Urothelium cell line (cell line): Measurements from ENCODE around the gene SLC38A10.
A peak's percentile ranks its signal among the peaks of the same experiment; 100 is the strongest.
"Not testable (repeated sequence)": the region's sequence is repeated elsewhere in the genome, so short reads cannot be mapped to it uniquely, and the experiment has no call there.

Source experiments
- DNase-seq: peaks from one replicate; pipeline ENCODE4 v3.0.0; 2011; ENCODE audit warnings: low spot score, mixed read lengths
- FAIRE-seq: peaks from 2 replicates; lab custom pipeline; 2011; peaks lifted over from hg19 to GRCh38; lab: Jason Lieb, UNC

Gene SLC38A10

DNA sequence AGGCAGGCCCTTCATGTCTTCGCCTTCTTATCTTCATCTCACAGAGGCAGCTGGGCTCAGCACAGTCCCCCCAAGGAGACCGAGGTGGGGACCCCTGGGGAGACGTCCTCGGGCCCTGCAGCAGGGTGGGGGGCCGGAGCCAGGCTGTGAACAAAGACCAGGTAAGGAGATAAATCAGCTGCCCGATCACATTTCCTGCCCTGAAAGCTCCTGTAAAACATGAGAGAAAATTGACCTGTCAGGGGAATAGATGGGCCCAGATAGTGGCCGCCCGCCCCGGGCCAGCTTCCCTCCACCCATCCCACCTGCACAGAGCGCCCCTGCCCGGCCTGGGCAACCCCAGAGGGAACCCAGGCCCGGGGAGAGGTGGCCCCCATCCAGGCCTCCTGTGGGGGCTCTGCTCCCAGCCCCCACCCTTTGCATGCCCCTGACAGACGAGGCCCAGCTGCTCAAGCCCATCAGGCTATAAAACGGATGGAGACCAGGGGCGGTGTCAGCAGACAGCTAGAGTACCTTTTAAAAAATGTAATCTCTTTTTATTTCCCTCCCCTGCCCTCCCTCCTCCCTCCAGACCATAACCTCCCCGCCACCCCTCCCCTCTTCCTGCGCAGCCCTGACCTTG is 18.8 kb upstream of the SLC38A10 start:
- FAIRE-seq, result no peak
- no peak for DNase-seq

DNA sequence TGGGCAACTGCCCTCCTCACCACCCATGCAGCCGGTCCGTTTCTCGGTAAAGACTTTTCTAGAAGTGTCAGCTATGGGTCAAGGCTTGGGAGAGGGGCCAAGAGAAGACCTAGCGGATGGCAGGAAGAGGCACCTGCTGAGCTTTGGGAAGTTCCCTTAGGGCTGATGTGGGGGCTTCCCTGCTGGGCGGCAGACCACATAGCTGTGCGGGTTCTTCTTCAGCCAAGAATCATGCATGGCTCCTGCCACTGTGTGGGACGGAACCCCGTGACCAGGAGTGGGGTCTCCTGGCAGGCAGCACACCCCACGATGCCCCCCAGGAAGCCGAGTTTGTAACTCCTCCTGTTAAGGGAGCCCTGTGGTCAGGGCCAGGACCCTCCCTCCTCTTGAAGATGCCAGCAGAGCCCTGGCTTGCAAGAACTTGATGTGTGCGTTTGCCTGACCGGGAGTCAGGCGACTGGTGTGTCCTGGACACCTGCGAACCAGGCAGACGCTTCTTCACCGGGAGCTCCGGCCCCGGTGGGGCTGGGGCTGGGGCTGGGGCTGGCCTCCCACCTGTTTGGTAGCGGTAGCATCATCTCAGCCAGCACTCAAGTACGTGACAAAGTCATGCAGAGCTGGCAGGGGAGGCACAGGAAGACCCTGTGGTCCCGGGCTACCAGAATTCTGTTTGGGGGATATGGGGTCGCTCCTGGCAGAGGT is 17.7 kb upstream of the SLC38A10 start:
- no peak for FAIRE-seq

DNA sequence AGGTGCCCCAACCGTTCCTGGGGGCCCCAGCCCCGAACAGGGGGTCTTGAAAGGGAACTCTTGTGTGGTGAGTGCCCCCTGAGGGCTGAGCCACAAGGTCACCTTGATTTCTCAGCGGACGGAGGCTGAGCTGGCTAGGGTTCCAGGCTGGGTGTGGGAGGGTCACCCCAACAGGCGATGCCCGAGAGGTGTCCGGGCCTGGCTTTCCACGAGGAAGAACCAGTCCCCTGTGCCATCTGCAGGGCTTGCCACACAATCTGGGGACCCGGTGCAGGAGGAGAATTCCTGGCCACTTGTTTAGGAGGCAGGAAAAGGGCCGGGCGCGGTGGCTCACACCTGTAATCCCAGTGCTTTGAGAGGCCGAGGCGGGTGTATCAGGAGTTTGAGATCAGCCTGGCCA is 16.8 kb upstream of the SLC38A10 start:
- peak; percentile 27 for FAIRE-seq

More for the DNA sequence above, 17.7 kb upstream of the SLC38A10 start:
- no peak for DNase-seq

DNA sequence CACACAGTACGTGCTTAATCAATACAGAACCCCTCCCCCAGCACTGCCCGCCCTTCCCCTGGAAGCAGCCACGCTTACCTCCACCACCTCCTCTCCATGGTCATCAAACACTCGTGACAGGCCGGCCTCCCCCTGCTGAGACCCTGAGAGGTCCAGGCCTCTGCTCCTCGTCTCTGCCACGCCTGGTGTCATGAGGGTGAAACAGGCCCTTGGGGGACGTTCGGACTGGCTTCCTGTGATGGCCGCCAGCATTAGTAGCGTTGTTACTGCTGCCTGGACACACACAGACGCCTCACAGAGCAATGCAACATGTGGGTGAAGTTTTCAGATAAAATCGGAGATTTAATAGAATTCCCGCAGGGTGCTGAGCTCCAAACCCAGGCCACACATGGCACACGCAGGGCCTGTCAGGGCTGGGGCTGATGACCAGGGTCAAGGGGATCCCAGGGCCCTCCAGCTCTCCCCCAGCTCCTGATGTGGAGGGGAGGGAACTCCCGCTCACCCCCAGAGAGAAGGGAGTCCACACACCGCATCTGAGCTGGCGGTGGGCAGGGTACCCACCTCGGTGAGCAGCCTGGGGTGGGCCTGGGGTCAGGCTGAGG is 15.9 kb upstream of the SLC38A10 start:
- no peak for FAIRE-seq

More for the DNA sequence above, 16.8 kb upstream of the SLC38A10 start:
- no peak for DNase-seq

DNA sequence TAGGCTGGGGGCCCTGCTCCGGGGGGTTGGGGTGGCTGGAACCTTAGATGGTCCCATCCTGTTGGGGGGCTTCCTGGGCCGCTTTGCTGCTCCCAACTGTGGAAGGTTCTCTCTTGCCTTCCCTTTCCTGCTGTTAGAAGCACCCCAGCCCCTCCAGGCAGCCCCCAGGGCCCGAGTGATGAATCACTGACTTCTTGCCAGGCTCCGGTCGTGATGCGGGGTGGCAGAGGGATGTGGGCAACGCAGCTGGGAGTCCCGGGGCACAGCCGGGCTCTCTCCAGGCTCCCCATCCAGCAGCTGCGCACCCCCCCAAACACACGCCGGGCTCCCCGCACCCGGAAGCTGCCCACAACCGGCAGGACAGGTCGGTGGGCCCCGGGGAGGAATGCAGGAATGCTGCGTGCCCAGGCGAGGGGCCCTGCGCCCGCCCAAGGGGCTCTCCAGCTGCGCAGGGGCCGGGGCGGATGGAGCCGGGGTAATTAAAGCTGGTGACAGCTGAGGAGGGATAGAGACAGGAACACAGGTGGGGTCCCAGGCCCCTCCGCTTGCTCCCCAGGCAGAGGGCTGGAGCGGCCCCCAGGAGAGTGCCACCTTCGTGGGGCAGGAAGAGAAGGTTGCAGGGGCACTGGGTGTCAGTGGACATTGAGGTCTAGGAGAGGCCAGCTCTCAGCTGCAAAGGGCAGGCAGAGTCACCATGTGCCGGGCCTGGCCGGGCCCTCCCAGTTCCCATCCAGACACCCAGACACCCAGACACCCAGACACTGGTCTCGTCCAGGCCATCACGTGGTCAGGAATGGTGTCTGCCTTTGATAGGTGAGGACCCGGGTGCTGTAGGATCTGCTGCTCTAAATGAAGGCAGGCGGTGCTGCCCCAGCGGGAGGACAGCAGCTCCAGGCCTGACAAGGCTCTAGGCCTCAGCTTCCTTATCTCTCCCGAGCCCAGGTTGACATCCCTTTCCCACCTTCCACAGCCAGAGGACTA is 15.0 kb upstream of the SLC38A10 start:
- FAIRE-seq (no peak), DNase-seq (no peak)

More for the DNA sequence above, 15.9 kb upstream of the SLC38A10 start:
- DNase-seq, result no peak

DNA sequence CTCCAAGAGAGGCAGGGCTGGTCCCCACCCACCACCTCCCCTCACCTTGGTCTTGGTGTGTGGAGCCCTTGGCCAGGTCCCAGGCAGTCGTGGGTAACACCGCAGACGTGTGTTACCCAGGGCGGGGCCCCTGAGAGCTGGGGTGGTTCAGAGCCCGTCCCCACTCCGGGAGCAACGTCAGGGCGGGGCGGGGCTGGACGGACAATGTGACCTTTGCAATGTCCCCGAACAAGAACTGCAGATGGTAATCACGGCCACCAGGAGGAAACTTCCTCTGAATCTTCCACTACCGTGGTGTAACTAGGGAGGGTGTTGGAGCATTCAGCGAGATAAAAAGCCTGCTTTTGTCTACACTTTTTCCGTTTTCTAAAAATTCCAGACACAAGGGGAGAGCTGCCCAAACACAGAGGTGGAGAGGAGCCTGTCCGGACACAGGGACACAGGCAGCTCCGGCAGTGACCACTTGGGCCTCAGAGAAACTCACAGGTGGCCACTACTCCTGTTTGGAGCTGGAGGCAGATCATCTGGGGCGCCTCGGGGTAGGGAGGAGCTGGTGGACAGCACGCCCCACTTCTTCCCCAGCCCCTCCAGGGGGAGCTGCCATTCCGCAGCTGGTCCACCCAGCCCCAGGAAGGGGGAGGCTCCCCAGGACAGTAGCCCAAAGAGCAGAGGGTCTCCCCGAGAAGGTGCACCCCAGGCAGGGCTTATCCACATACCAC is 14.2 kb upstream of the SLC38A10 start:
- FAIRE-seq, result no peak
- peak; percentile 71 for DNase-seq

DNA sequence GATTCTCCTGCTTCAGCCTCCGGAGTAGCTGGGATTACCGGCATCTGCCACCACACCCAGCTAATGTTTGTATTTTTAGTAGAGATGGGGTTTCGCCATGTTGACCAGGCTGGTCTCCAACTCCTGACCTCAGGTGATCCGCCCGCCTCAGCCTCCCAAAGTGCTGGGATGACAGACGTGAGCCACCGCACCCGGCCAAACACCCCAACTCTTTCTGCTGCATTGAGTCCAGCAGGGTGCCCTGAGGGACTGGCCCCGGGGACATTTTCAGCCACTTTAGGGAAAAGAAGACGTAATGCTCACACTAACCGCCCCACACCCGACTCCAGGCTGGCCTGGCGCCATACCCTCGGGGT is 13.7 kb upstream of the SLC38A10 start:
- DNase-seq, FAIRE-seq: not testable (repeated sequence)

DNA sequence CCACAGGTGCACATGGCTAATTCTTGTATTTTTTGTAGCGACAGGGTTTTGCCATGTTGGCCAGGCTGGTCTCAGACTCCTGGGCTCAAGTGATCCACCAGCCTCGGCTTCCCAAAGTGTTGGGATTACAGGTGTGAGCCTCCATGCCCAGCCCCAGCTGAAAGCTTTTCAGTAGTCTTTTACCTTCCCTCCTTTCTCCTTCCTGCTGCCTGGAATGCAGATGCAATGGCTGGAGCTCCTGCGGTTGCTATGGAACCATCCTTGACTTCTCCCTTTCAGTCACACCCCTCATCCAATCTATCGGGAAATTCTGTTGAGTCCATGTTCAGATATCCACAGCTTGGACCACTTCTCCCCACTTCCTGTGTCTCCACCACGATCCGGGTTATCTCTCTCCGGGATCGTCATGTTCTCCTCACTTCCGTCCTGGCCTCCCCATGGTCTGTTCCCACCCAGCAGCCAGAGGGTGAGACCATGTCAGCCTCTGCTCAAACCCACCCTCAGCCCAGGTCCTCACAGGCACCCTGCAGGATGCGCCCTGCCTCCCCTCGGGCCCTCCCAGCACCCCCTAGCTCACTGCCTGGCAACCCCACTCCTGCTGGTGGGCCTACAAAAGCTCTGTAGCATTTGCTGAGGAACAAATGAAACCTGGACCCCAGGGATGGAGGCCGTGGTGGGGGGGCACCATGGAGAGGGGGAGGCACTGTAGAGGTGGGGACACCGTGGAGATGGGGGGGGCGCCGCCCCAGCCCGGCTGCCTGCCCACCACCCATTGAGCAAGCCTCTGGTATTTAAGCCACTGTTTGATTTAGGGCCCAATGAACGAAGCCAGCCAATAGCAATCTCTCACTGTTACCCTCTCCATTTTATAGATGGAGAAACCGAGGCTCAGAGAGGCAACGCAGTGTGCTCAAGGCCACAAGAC is 12.8 kb upstream of the SLC38A10 start:
- FAIRE-seq, result no peak
- DNase-seq, result no peak

DNA sequence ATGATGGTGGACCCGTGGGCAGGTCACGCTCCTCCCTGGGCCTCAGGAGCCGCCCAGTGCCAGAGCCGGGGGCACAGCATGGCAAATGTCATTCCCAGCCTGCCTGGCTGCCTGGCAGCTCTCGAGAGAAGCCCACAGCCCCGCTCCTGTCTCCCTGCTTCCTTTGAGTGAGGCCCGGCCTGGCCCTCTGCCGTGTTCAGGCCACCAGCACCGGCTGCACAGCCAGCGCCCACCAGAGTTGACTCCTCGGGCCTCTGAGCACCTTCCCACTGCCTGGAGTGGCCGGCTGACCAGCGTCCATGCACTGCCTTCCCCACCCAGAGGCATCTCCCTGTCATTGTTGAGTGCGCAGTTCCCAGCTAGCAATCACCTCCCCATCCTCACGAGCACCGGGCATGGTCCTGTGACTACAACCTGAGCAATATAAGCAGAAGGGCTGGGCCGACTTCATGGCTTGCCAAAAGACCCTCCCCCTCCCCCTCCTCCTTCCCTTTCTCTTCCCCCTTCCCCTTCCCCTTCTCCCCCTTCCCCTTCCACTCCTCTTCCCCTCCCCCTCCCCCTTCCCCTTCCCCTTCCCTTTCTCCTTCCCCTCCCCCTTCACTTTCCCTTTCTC is 11.9 kb upstream of the SLC38A10 start:
- peak; percentile 79 for FAIRE-seq
- DNase-seq, result no peak

DNA sequence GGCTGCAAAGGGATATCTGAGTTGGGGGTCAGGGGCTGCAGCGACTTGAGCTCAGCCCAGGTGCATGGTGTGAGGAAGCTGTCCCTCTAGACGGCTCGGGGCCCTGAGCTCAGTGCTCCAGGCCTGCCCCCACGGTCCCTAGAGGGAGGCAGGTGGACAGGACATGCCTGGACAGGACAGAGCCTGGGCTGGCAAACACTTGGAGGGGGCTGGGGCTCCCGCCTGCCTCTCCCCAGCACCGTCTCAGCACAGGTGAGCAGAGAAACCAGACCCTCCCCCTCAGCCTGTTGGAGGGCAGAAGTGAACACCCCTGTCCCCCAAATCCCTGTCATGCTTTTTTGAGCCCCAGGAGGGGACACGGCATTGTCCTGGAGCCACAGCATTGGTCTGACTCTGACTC is 11.4 kb upstream of the SLC38A10 start:
- FAIRE-seq (no peak), DNase-seq (no peak)

DNA sequence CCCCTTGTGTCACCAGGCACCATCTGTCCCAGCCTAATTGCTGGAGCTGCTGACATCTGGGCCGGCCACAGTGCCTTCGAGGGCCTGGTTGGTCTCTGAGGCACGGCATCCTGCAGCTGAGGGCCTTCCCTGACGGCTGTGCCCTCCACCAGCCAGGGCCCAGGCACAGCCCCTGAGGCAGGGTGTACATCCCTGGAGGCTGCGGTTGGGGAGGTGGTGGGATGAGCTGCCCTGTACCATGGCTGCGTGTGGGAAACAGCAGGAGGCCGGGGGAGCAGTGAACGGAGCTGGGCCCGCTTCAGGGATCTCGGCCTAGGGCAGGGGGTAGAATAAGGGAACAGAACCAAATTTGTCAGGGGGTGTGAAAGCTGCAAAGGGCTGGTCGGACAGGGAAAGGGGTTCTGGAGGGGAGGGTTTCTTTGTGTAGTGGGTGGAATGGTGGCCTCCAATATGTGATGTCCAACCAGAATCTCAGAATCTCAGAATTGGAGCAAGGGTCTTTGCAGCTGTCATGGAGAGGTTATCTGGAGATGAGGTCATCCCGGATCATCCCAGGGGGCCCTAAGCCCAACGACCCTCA is 10.0 kb upstream of the SLC38A10 start:
- no peak for DNase-seq
- FAIRE-seq, result no peak

DNA sequence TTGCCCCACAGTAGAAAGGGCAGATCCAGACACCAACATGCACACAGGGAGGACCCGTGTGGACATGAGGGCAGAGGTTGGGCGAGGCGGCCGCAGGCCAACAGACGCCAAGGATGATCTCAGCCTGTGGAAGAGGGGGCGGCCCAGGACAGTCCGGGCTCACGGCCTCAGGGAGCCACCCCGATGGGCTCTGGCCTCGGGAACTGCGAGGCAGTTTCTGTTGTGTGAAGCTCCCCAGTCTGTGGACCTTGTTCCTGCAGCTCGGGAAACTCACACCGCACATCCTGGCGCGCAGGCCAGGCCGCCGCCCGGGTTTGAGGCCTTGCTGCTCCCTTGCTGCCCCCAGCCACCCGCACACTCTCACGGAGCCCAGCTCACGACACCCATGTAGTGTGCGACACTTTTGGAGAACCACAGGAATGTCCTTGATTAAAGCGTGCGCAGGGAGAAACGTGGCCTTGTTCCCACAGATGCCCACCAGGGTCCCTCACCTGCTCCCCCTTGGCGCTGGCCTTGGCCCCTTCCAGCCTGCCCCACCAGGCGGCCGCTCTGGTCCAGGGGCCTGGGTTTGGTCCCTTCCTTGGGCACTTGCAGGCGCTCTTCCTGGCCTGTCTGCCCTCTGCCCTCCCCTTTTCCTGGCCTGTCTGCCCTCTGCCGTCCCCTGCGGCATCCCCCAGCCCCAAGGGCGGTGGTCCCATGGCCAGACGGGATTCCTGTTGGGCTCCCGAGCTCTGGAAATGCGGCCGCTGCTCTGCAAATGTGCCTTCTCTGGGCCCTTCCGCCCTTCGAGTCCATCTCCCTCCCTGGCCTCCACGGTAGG is 9.3 kb upstream of the SLC38A10 start:
- FAIRE-seq, result no peak
- no peak for DNase-seq

DNA sequence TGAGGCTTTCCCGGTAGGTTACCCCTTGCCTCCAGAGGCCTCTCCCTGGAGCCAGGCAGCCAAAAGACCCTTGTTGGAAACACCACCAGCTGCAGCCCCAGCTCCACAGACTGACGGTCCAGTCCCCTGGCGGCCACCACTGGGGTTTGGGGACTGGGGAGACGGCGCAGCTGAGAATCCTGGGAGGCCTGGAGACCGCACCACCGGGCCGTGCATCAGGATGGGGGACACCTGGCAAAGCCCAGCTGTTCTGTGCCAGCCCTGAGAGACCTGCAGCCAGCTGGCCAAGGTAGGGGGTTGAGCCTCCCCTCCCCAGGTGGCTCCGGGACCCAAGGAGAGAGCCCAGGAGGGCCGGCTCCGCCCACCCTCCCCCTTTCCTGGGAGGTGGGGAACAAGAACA is 8.3 kb upstream of the SLC38A10 start:
- no peak for FAIRE-seq

DNA sequence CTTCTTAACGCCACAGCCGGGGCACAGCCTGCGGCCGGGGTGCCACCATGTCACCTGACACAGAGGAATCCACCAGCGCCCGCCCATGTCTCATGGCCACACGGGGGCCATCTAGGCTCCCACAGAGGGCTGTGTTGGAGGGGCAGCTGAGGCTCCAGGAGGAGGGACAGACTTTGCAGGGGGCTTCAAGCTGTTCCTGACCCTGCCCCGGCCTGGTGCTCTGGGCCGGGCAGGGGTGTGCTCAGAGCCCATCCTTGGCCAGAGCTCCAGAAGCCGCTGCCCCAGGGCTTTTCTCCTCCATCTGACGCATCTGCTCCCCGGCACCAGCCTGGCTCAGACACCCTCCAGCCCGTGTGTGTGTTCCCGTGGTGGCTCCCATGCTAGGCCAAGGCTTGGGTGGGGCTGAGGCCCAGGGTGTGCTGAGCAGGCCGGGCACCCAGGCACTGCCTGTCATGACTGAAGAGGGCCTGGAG is 7.8 kb upstream of the SLC38A10 start:
- no peak for FAIRE-seq
- DNase-seq, result no peak

More for the DNA sequence above, 8.3 kb upstream of the SLC38A10 start:
- DNase-seq, result no peak

DNA sequence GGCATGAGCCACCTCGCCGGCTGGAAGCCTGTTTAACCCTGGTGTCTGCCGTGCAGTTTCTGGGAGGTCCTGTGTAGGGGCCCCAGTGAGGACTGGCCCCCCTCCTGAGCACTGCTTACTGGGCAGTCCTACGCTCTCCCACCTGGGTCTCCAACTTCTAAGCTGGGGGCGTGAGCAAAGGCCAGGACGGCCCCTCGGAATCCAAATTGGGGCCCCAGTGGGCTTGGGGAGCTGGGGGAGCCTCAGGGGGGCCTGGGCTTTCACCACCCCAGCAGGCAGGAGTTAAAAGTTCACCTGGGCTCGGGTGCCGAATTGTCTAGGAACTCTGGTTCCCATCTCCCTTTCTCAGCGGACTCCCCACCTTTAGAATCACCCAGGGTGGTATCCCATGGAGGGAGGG is 7.2 kb upstream of the SLC38A10 start:
- FAIRE-seq (no peak), DNase-seq (no peak)

DNA sequence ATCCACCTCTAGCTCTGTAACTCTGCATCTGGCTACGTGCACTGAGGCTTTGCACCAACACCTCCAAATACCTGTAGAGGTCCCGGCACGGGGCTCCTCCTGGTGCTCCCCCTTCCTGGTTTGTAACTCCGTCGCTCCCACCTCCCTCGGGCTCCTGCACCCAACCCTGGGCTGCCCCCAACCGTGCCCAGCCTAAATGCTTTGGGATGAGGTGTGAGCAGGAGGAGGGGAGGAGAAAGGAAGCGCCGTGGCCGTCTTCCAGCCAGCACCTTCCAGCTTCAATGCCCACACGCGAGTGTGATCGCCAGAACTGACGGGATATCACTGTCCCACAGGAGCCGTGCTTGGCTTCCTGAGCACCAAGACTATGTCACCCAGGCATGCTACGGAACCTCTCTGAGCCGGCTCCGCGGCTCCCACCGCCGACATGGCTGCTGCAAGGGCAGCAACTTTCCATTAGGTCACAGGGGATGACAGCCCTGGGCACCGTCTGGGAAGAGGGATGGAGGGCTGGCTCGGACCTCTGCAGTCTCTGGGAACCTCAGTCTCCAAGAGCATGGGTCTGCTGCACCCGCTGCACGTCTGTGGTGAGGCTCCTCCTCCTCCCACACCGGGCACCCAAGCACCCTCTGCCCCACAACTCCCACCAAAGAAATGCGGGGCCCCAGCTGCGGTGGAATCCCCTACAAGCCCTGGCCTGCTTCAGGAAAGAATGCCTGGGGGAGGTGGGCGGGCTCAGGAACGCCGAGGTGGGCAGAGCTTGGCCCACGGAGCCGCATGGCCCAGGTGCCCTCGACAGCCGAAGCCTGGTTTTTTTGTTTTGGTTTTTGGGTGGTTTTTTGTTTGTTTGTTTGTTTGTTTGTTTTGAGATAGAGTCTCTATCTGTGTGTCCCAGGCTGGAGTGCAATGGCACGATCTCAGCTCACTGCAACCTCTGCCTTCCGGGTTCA is 6.4 kb upstream of the SLC38A10 start:
- DNase-seq (no peak), FAIRE-seq (no peak)
